ENCODE measurements around the gene CBLB. TPM values are rescaled to one million over a fixed set of nuclear protein-coding genes. Genes with fewer than 3 reads are reported as not detected.
A peak's percentile ranks its signal among the peaks of the same experiment; 100 is the strongest.

CBLB gene
- total and polyA plus RNA-seq, 9 of the 15 experiments (the other 6 are each of a cell fraction or from before 2014, with no cell fraction given) = 1.8 to 8.1 (median 5.3) TPM

DNA sequence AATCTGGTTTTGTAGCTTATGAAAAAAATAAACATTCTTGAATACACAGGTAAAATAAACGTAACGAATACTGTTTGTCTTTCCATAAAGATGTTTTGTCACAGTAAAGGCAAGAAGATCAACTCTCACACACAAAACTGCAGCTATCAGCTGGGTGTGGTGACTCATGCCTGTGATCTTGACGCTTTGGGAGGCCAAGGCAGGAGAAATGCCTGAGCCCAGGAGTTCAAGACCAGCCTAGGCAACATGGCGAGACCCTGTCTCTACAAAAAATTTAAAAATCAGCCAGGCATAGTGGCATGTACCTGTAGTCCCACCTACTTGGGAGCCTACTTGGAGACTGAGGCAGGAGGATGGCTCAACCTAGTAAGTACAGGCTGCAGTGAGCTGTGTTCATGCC lies 39.6 kb downstream of the CBLB start:
- intact Hi-C loops (cut with micrococcal nuclease) (no loop called here), in situ Hi-C loops (cut with MboI) (no loop called here)
- FAIRE-seq (peak; percentile 11), DNase-seq (ENCODE audit: extremely low read depth in 1 of 4, low spot score in 3 of 4) (peak in 1 of 4 experiments; percentile 43), ATAC-seq (peak; percentile 42; the same call in 1 of the 3 replicates)
- no peaks in the 10 kb centered on the region for H3K79me2 ChIP-seq (ENCODE audit: control insufficient read depth, insufficient read depth, low read length)
- no peak overlapping the region for H3K27ac ChIP-seq (ENCODE audit: extremely low read depth, low read depth, low read length)
- POLR2A ChIA-PET = interaction anchor here (0.9 kb wide), 1 partner anchor 14 kb away, joined by 3 read pairs; no protein-coding TSS in a partner anchor
- BruUV-seq (replicated peaks) = no TSS peak
- H3K4me1 ChIP-seq (replicated peaks in 1 of 2; ENCODE audit: control insufficient read depth in 2 of 2, insufficient read depth in 2 of 2, low read length in 2 of 2) = peaks cover 0 to 7% of the 10 kb centered on the region in 2 experiments; a peak in 1 of 5 replicates
- no peaks in the 10 kb centered on the region for H3K27me3 ChIP-seq (ENCODE audit: control insufficient read depth in 2 of 2, insufficient read depth in 2 of 2, low read length in 2 of 2)
- H3K9ac ChIP-seq (ENCODE audit: insufficient read depth in 1 of 2, low read depth in 2 of 2, low read length in 2 of 2) = no peak overlapping the region
- no peaks in the 10 kb centered on the region for H3K36me3 ChIP-seq (ENCODE audit: control insufficient read depth, insufficient read depth, low read length)
- H3K9me1 ChIP-seq (ENCODE audit: control insufficient read depth, insufficient read depth, low read length) = no peaks in the 10 kb centered on the region
- no peak overlapping the region for H2AFZ ChIP-seq (ENCODE audit: low read depth, low read length)
- H4K20me1 ChIP-seq (replicated peaks; ENCODE audit: control insufficient read depth, insufficient read depth, low read length) = no peaks in the 10 kb centered on the region
- 50% methylated on average over 3 of the region's 4 CpGs for WGBS (ENCODE audit: insufficient coverage, low coverage, missing lambda C conversion rate)
- CTCF ChIA-PET (ENCODE audit: low intra/inter-chr PET ratio) = no interaction called here
- no peaks in the 10 kb centered on the region for H3K9me3 ChIP-seq (replicated peaks; ENCODE audit: control insufficient read depth, insufficient read depth, low read depth, low read length)
- no peak overlapping the region for H3K4me3 ChIP-seq
- H3K4me2 ChIP-seq (ENCODE audit: insufficient read depth, low read length) = no peak overlapping the region
- no peak for TF ChIP-seq SETDB1 (IDR thresholded peaks at IDR 0.05; ENCODE audit: low read length)
- TF ChIP-seq TEAD4 (IDR thresholded peaks at IDR 0.05; ENCODE audit: low read length) = no peak
- no peak for TF ChIP-seq TEAD4 (CRISPR knock-in tag; IDR thresholded peaks at IDR 0.05; ENCODE audit: borderline replicate concordance)
- no peak for TF ChIP-seq ARHGAP35 (IDR thresholded peaks at IDR 0.05; ENCODE audit: partially characterized antibody)
- TF ChIP-seq, protein P1, sequence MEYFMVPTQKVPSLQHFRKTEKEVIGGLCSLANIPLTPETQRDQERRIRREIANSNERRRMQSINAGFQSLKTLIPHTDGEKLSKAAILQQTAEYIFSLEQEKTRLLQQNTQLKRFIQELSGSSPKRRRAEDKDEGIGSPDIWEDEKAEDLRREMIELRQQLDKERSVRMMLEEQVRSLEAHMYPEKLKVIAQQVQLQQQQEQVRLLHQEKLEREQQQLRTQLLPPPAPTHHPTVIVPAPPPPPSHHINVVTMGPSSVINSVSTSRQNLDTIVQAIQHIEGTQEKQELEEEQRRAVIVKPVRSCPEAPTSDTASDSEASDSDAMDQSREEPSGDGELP (CRISPR knock-in tag; IDR thresholded peaks at IDR 0.05; ENCODE audit: borderline replicate concordance) = peak; percentile 70
- no peak for TF ChIP-seq GABPB1 (CRISPR knock-in tag; IDR thresholded peaks at IDR 0.05)
- TF ChIP-seq SMARCA4 (IDR thresholded peaks at IDR 0.05) = no peak
- TF ChIP-seq PHF8 (IDR thresholded peaks at IDR 0.05; ENCODE audit: borderline replicate concordance, low read length) = no peak
- TF ChIP-seq SMARCC2 (IDR thresholded peaks at IDR 0.05; ENCODE audit: low read depth) = no peak
- TF ChIP-seq MYNN (IDR thresholded peaks at IDR 0.05) = no peak
- no peak for TF ChIP-seq MYNN (CRISPR knock-in tag; IDR thresholded peaks at IDR 0.05)
- no peak for TF ChIP-seq HLTF (IDR thresholded peaks at IDR 0.05)
- no peak for TF ChIP-seq ZNF197 (CRISPR knock-in tag; IDR thresholded peaks at IDR 0.05; ENCODE audit: low read depth)
- peak; percentile 85 for TF ChIP-seq JUND (IDR thresholded peaks at IDR 0.05; ENCODE audit: borderline replicate concordance, low read depth, low read length)
- peak; percentile 83; the same call in 2 of the 3 replicates for TF ChIP-seq JUND (tag; IDR thresholded peaks at IDR 0.05; ENCODE audit: borderline replicate concordance, low read depth, low read length)
- TF ChIP-seq, protein P2, sequence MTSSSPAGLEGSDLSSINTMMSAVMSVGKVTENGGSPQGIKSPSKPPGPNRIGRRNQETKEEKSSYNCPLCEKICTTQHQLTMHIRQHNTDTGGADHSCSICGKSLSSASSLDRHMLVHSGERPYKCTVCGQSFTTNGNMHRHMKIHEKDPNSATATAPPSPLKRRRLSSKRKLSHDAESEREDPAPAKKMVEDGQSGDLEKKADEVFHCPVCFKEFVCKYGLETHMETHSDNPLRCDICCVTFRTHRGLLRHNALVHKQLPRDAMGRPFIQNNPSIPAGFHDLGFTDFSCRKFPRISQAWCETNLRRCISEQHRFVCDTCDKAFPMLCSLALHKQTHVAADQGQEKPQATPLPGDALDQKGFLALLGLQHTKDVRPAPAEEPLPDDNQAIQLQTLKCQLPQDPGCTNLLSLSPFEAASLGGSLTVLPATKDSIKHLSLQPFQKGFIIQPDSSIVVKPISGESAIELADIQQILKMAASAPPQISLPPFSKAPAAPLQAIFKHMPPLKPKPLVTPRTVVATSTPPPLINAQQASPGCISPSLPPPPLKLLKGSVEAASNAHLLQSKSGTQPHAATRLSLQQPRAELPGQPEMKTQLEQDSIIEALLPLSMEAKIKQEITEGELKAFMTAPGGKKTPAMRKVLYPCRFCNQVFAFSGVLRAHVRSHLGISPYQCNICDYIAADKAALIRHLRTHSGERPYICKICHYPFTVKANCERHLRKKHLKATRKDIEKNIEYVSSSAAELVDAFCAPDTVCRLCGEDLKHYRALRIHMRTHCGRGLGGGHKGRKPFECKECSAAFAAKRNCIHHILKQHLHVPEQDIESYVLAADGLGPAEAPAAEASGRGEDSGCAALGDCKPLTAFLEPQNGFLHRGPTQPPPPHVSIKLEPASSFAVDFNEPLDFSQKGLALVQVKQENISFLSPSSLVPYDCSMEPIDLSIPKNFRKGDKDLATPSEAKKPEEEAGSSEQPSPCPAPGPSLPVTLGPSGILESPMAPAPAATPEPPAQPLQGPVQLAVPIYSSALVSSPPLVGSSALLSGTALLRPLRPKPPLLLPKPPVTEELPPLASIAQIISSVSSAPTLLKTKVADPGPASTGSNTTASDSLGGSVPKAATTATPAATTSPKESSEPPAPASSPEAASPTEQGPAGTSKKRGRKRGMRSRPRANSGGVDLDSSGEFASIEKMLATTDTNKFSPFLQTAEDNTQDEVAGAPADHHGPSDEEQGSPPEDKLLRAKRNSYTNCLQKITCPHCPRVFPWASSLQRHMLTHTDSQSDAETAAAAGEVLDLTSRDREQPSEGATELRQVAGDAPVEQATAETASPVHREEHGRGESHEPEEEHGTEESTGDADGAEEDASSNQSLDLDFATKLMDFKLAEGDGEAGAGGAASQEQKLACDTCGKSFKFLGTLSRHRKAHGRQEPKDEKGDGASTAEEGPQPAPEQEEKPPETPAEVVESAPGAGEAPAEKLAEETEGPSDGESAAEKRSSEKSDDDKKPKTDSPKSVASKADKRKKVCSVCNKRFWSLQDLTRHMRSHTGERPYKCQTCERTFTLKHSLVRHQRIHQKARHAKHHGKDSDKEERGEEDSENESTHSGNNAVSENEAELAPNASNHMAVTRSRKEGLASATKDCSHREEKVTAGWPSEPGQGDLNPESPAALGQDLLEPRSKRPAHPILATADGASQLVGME (CRISPR knock-in tag; IDR thresholded peaks at IDR 0.05) = no peak
- TF ChIP-seq, protein P3, sequence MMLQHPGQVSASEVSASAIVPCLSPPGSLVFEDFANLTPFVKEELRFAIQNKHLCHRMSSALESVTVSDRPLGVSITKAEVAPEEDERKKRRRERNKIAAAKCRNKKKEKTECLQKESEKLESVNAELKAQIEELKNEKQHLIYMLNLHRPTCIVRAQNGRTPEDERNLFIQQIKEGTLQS (IDR thresholded peaks at IDR 0.05) = peak; percentile 55; the same call in 1 of the 2 replicates
- TF ChIP-seq, protein P3 (CRISPR knock-in tag; conservative IDR thresholded peaks at IDR 0.05) = no peak

All from K562 (cell line).